Neural cell (in vitro differentiated cells): Measurements from ENCODE around the gene PHYHD1.

Experiments used
- CTCF ChIP-seq: fragments of 450-650 bp; IDR thresholded peaks from 2 replicates; pipeline ENCODE4 v1.5.1; 2014; ENCODE audit warnings: antibody characterized with exemption, mild to moderate bottlenecking, moderate library complexity; ENCODE audit not compliant: poor library complexity, severe bottlenecking
- EP300 ChIP-seq: fragments of 450-650 bp; conservative IDR thresholded peaks from 2 replicates; pipeline ENCODE4 v1.6.1; 2014; ENCODE audit warnings: antibody characterized with exemption, mild to moderate bottlenecking, moderate library complexity; ENCODE audit not compliant: poor library complexity, severe bottlenecking
- EZH2 ChIP-seq: fragments of 200-600, 300-800 bp; shearing (Covaris generic), sonication (generic); IDR thresholded peaks from 2 replicates; pipeline ENCODE4 v1.6.1; 2014; ENCODE audit warnings: antibody characterized with exemption, low read length, borderline replicate concordance, mild to moderate bottlenecking; ENCODE audit not compliant: insufficient read depth, poor library complexity, severe bottlenecking
- MXI1 ChIP-seq: fragments of 450-650 bp; conservative IDR thresholded peaks from 2 replicates; pipeline ENCODE4 v1.6.1; 2014; ENCODE audit warnings: antibody characterized with exemption, mild to moderate bottlenecking; ENCODE audit not compliant: poor library complexity, severe bottlenecking
- POLR2AphosphoS5 ChIP-seq: IDR thresholded peaks from 2 replicates; pipeline ENCODE4 v1.6.1; 2012
- RAD21 ChIP-seq: fragments of 450-650 bp; conservative IDR thresholded peaks from 2 replicates; pipeline ENCODE4 v1.6.1; 2014; ENCODE audit warnings: antibody characterized with exemption, mild to moderate bottlenecking, moderate library complexity
- REST ChIP-seq: IDR thresholded peaks from 2 replicates; pipeline ENCODE4 v1.6.1; 2012; ENCODE audit warnings: borderline replicate concordance
- SMC3 ChIP-seq: fragments of 450-650 bp; conservative IDR thresholded peaks from 2 replicates; pipeline ENCODE4 v1.6.1; 2014; ENCODE audit warnings: antibody characterized with exemption, mild to moderate bottlenecking, moderate library complexity; ENCODE audit not compliant: poor library complexity
- TAF1 ChIP-seq: IDR thresholded peaks from 2 replicates; pipeline ENCODE4 v1.6.1; 2012; ENCODE audit warnings: low read depth

GRCh38 chr9:128906741-128907140 is 14.0 kb upstream of the PHYHD1 start:
- TF ChIP-seq CTCF (no peak), POLR2AphosphoS5 (no peak), EP300 (no peak), TAF1 (no peak), REST (no peak), RAD21 (no peak), EZH2 (no peak), MXI1 (no peak), SMC3 (no peak)
